ENCODE data around the gene GSC2. TPM values are rescaled to one million over a fixed set of nuclear protein-coding genes. Genes with fewer than 3 reads are reported as not detected.

GSC2 gene
- total and polyA plus RNA-seq, 9 of the 15 experiments (the other 6 are each of a cell fraction or from before 2014, with no cell fraction given), result not detected

DNA sequence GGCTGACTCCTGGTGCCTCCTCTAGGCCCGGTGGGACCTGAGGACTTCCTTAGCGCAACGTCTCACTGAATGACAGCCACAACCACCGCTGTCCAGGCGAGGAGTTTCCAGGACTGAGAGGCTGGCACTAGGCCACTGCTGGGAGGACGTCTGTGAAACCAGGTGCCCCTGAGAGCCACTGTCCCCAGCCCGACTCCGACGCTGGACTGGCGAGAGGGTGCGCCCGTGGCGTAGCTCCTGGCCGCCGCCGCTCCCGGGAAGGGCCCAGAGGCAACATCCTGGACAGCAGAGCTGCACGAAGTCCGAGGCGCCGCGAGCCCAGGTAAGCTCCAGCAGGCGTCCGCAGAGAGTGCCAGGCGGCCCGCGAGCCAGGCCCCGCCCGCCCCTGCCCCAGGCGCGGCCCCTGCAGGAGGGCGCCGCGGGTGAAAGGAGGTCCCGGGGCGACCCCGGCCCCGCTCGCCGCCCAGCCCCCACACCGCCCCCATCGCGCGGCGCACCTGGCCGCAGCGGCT, 28.4 kb downstream of the GSC2 start (continued):
- TF ChIP-seq, protein P1, sequence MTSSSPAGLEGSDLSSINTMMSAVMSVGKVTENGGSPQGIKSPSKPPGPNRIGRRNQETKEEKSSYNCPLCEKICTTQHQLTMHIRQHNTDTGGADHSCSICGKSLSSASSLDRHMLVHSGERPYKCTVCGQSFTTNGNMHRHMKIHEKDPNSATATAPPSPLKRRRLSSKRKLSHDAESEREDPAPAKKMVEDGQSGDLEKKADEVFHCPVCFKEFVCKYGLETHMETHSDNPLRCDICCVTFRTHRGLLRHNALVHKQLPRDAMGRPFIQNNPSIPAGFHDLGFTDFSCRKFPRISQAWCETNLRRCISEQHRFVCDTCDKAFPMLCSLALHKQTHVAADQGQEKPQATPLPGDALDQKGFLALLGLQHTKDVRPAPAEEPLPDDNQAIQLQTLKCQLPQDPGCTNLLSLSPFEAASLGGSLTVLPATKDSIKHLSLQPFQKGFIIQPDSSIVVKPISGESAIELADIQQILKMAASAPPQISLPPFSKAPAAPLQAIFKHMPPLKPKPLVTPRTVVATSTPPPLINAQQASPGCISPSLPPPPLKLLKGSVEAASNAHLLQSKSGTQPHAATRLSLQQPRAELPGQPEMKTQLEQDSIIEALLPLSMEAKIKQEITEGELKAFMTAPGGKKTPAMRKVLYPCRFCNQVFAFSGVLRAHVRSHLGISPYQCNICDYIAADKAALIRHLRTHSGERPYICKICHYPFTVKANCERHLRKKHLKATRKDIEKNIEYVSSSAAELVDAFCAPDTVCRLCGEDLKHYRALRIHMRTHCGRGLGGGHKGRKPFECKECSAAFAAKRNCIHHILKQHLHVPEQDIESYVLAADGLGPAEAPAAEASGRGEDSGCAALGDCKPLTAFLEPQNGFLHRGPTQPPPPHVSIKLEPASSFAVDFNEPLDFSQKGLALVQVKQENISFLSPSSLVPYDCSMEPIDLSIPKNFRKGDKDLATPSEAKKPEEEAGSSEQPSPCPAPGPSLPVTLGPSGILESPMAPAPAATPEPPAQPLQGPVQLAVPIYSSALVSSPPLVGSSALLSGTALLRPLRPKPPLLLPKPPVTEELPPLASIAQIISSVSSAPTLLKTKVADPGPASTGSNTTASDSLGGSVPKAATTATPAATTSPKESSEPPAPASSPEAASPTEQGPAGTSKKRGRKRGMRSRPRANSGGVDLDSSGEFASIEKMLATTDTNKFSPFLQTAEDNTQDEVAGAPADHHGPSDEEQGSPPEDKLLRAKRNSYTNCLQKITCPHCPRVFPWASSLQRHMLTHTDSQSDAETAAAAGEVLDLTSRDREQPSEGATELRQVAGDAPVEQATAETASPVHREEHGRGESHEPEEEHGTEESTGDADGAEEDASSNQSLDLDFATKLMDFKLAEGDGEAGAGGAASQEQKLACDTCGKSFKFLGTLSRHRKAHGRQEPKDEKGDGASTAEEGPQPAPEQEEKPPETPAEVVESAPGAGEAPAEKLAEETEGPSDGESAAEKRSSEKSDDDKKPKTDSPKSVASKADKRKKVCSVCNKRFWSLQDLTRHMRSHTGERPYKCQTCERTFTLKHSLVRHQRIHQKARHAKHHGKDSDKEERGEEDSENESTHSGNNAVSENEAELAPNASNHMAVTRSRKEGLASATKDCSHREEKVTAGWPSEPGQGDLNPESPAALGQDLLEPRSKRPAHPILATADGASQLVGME (CRISPR knock-in tag; IDR thresholded peaks at IDR 0.05), result no peak
- no peak for TF ChIP-seq CHD2 (IDR thresholded peaks at IDR 0.05; ENCODE audit: low read depth, low read length)
- TF ChIP-seq, protein P2, sequence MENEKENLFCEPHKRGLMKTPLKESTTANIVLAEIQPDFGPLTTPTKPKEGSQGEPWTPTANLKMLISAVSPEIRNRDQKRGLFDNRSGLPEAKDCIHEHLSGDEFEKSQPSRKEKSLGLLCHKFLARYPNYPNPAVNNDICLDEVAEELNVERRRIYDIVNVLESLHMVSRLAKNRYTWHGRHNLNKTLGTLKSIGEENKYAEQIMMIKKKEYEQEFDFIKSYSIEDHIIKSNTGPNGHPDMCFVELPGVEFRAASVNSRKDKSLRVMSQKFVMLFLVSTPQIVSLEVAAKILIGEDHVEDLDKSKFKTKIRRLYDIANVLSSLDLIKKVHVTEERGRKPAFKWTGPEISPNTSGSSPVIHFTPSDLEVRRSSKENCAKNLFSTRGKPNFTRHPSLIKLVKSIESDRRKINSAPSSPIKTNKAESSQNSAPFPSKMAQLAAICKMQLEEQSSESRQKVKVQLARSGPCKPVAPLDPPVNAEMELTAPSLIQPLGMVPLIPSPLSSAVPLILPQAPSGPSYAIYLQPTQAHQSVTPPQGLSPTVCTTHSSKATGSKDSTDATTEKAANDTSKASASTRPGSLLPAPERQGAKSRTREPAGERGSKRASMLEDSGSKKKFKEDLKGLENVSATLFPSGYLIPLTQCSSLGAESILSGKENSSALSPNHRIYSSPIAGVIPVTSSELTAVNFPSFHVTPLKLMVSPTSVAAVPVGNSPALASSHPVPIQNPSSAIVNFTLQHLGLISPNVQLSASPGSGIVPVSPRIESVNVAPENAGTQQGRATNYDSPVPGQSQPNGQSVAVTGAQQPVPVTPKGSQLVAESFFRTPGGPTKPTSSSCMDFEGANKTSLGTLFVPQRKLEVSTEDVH (IDR thresholded peaks at IDR 0.05; ENCODE audit: low read depth, partially characterized antibody), result no peak
- TF ChIP-seq RUNX1 (IDR thresholded peaks at IDR 0.05; ENCODE audit: low read depth), result peak; percentile 57; the same call in 1 of the 2 replicates
- TF ChIP-seq MCM3 (IDR thresholded peaks at IDR 0.05), result no peak
- no peak for TF ChIP-seq FOXP1 (CRISPR knock-in tag; IDR thresholded peaks at IDR 0.05)
- TF ChIP-seq TCF7 (IDR thresholded peaks at IDR 0.05; ENCODE audit: borderline replicate concordance), result no peak
- TF ChIP-seq MAZ (CRISPR knock-in tag; conservative IDR thresholded peaks at IDR 0.05 in 1 of 2, IDR thresholded peaks at IDR 0.05 in 1 of 2), result no peak
- TF ChIP-seq HNRNPL (IDR thresholded peaks at IDR 0.05; ENCODE audit: low read depth, low read length), result peak; percentile 83
- peak; percentile 67; the same call in 1 of the 2 replicates for TF ChIP-seq SMARCE1 (IDR thresholded peaks at IDR 0.05)
- peak; percentile 82 for TF ChIP-seq BCOR (IDR thresholded peaks at IDR 0.05)
- TF ChIP-seq, protein P3, sequence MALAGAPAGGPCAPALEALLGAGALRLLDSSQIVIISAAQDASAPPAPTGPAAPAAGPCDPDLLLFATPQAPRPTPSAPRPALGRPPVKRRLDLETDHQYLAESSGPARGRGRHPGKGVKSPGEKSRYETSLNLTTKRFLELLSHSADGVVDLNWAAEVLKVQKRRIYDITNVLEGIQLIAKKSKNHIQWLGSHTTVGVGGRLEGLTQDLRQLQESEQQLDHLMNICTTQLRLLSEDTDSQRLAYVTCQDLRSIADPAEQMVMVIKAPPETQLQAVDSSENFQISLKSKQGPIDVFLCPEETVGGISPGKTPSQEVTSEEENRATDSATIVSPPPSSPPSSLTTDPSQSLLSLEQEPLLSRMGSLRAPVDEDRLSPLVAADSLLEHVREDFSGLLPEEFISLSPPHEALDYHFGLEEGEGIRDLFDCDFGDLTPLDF (CRISPR knock-in tag; IDR thresholded peaks at IDR 0.05), result peak; percentile 17; the same call in 1 of the 2 replicates
- TF ChIP-seq, protein P4, sequence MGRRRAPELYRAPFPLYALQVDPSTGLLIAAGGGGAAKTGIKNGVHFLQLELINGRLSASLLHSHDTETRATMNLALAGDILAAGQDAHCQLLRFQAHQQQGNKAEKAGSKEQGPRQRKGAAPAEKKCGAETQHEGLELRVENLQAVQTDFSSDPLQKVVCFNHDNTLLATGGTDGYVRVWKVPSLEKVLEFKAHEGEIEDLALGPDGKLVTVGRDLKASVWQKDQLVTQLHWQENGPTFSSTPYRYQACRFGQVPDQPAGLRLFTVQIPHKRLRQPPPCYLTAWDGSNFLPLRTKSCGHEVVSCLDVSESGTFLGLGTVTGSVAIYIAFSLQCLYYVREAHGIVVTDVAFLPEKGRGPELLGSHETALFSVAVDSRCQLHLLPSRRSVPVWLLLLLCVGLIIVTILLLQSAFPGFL (CRISPR knock-in tag; IDR thresholded peaks at IDR 0.05), result no peak
- TF ChIP-seq, protein P5, sequence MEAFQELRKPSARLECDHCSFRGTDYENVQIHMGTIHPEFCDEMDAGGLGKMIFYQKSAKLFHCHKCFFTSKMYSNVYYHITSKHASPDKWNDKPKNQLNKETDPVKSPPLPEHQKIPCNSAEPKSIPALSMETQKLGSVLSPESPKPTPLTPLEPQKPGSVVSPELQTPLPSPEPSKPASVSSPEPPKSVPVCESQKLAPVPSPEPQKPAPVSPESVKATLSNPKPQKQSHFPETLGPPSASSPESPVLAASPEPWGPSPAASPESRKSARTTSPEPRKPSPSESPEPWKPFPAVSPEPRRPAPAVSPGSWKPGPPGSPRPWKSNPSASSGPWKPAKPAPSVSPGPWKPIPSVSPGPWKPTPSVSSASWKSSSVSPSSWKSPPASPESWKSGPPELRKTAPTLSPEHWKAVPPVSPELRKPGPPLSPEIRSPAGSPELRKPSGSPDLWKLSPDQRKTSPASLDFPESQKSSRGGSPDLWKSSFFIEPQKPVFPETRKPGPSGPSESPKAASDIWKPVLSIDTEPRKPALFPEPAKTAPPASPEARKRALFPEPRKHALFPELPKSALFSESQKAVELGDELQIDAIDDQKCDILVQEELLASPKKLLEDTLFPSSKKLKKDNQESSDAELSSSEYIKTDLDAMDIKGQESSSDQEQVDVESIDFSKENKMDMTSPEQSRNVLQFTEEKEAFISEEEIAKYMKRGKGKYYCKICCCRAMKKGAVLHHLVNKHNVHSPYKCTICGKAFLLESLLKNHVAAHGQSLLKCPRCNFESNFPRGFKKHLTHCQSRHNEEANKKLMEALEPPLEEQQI (IDR thresholded peaks at IDR 0.05), result no peak
- TF ChIP-seq ZNF668 (CRISPR knock-in tag; IDR thresholded peaks at IDR 0.05), result peak; percentile 73; the same call in 1 of the 2 replicates

Measured in K562 (cell line).